Small intestine (tissue), 7 donors: ENCODE results near the gene SEZ6. TPM values are rescaled to one million over a fixed set of nuclear protein-coding genes. Genes with fewer than 3 reads are reported as not detected.
A peak's percentile ranks its signal among the peaks of the same experiment; 100 is the strongest.

Experiments
- DNase-seq, 2 donors: peaks; one replicate each; pipeline versions ENCODE4 v3.0.0 to v3.0.0-alpha.2; 2013
- FAIRE-seq: peaks from 2 replicates; lab custom pipeline; 2012; peaks lifted over from hg19 to GRCh38; lab: Jason Lieb, UNC
- H3K27ac ChIP-seq, 3 donors: one replicate each; pipeline ENCODE4 v1.5.1; 2013; ENCODE audit warnings: low read length in 2 of 3, mild to moderate bottlenecking in 2 of 3, control low read depth in 1 of 3, inconsistent platforms in 1 of 3, low read depth in 1 of 3, moderate library complexity in 1 of 3
- H3K27me3 ChIP-seq, 3 donors: one replicate each; pipeline ENCODE4 v1.6.1; 2013; ENCODE audit warnings: low read length in 3 of 3, inconsistent platforms in 1 of 3; ENCODE audit not compliant: control insufficient read depth in 3 of 3, insufficient read depth in 3 of 3
- H3K36me3 ChIP-seq, 3 donors: one replicate each; pipeline ENCODE4 v1.6.1; 2013; ENCODE audit warnings: low read length in 3 of 3, inconsistent platforms in 1 of 3, low read depth in 1 of 3, mild to moderate bottlenecking in 1 of 3, moderate library complexity in 1 of 3; ENCODE audit not compliant: control insufficient read depth in 3 of 3, insufficient read depth in 2 of 3
- H3K4me1 ChIP-seq, 3 donors: one replicate each; pipeline ENCODE4 v1.6.1; 2013; ENCODE audit warnings: low read length in 2 of 3, inconsistent platforms in 1 of 3, low read depth in 1 of 3, mild to moderate bottlenecking in 1 of 3, moderate library complexity in 1 of 3; ENCODE audit not compliant: control insufficient read depth in 3 of 3, insufficient read depth in 2 of 3
- H3K4me3 ChIP-seq, 3 donors: one replicate each; pipeline ENCODE4 v1.5.1; 2013; ENCODE audit warnings: low read length in 3 of 3, control low read depth in 1 of 3, inconsistent platforms in 1 of 3, low read depth in 1 of 3, mild to moderate bottlenecking in 1 of 3, moderate library complexity in 1 of 3
- H3K9me3 ChIP-seq, 2 donors: one replicate each; pipeline ENCODE4 v1.6.1; 2013; ENCODE audit warnings: low read depth in 1 of 2, low read length in 1 of 2; ENCODE audit not compliant: control insufficient read depth in 2 of 2, insufficient read depth in 1 of 2
- WGBS, 3 donors: extraction: QIAGEN DNeasy Blood & Tissue Kit; methylation state at CpG; one replicate each; pipeline ENCODE4 v1.1.7; 2013; 5-methylcytosine and 5-hydroxymethylcytosine counted together
- polyA plus RNA-seq, 4 donors: library from polyadenylated mRNA; stranded (reverse) in 3 of 4; unstranded in 1 of 4; fragments of 200-250 nt in 3 of 4; fragments of 120-200 nt in 1 of 4; gene quantifications; one replicate each; pipeline versions ENCODE4 v1.2.1 to v1.2.3, GENCODE V29; 2013
- donor health status: healthy with polysubstance abuse.
- donor health status: control.
- donor health status: control.
- donor health status: Bipolar disorder and iron deficiency.
- donor health status: healthy.

The SEZ6 gene
- polyA plus RNA-seq, 4 donors = 1.1 to 1.4 TPM; not detected in 2

- Histone ChIP-seq H3K36me3 (peaks cover 0 to 6% (median 0%) of the 10 kb centered on the region in 3 donors), H3K4me1 (peaks cover 0 to 6% (median 2%) of the 10 kb centered on the region in 3 donors), H3K9me3 (no peaks in the 10 kb centered on the region), H3K4me3 (no peak overlapping the region), H3K27me3 (no peaks in the 10 kb centered on the region), H3K27ac (no peak overlapping the region)
- 91 to 95% (median 94%) methylated on average over 5 of the region's 5 CpGs for WGBS, 3 donors
- FAIRE-seq = no peak
- no peak for DNase-seq
Measured at GRCh38 chr17:28955408-28955807, 50.4 kb downstream of the SEZ6 start.

GRCh38 chr17:28954886-28955285 lies 50.9 kb downstream of the SEZ6 start:
- no peak overlapping the region for H3K4me3 ChIP-seq
- 79 to 92% (median 87%) methylated on average over 2 of the region's 2 CpGs for WGBS, 3 donors
- H3K36me3 ChIP-seq = peaks cover 0 to 6% (median 0%) of the 10 kb centered on the region in 3 donors
- H3K27ac ChIP-seq = no peak overlapping the region
- H3K9me3 ChIP-seq = no peaks in the 10 kb centered on the region
- FAIRE-seq = no peak
- H3K27me3 ChIP-seq = no peaks in the 10 kb centered on the region
- H3K4me1 ChIP-seq = peaks cover 0 to 6% (median 2%) of the 10 kb centered on the region in 3 donors
- DNase-seq = no peak

- 29 to 34% (median 31%) methylated on average over 5 of the region's 5 CpGs for WGBS, 3 donors
Measured at GRCh38 chr17:28953444-28954118, 52.3 kb downstream of the SEZ6 start.

GRCh38 chr17:28951991-28952975 lies 53.5 kb downstream of the SEZ6 start:
- H3K9me3 ChIP-seq = no peaks in the 10 kb centered on the region
- H3K27me3 ChIP-seq = no peaks in the 10 kb centered on the region
- peaks cover 0 to 6% (median 6%) of the 10 kb centered on the region in 3 donors for H3K4me1 ChIP-seq
- WGBS, 3 donors = 5% methylated on average over 36 of the region's 36 CpGs
- H3K4me3 ChIP-seq = peak overlapping the region in 2 of 3 donors; percentile 53 to 72
- DNase-seq (peak; percentile 99 to 100), FAIRE-seq (peak; percentile 79)
- H3K27ac ChIP-seq = peak overlapping the region; percentile 96 to 100 (median 99)
- peaks cover 0 to 2% (median 0%) of the 10 kb centered on the region in 3 donors for H3K36me3 ChIP-seq

More at GRCh38 chr17:28953444-28954118, 52.3 kb downstream of the SEZ6 start:
- Histone ChIP-seq H3K4me3 (no peak overlapping the region), H3K27me3 (no peaks in the 10 kb centered on the region), H3K27ac (peak overlapping the region in 1 of 3 donors; percentile 65), H3K36me3 (peaks cover 0 to 2% (median 0%) of the 10 kb centered on the region in 3 donors), H3K9me3 (no peaks in the 10 kb centered on the region), H3K4me1 (peaks cover 0 to 6% (median 2%) of the 10 kb centered on the region in 3 donors)
- FAIRE-seq (no peak), DNase-seq (peak; percentile 38 to 62)

- Histone ChIP-seq H3K4me3 (peak within 1 kb of the TSS; percentile 72 to 98 (median 93)), H3K27ac (peak within 1 kb of the TSS; percentile 96 to 100 (median 99)), H3K27me3 (no peaks in the 10 kb centered on the region), H3K9me3 (no peaks in the 10 kb centered on the region), H3K36me3 (peaks cover 0 to 8% (median 0%) of the 10 kb centered on the region in 3 donors), H3K4me1 (peaks cover 0 to 6% (median 6%) of the 10 kb centered on the region in 3 donors)
- 0 to 1% (median 1%) methylated on average over 37 to 51 of the region's 51 CpGs for WGBS, 3 donors
- no peak for FAIRE-seq
- peak; percentile 100 for DNase-seq
Measured at GRCh38 chr17:28951428-28951990, 54.3 kb downstream of the SEZ6 start, which contains the start of gene PHF12. TSS of gene PHF12 (minus strand) at chr17:28951518. CDS start at chr17:28950960, 558 bp downstream.

GRCh38 chr17:28950752-28951427 lies 54.9 kb downstream of the SEZ6 start:
- DNase-seq (no peak), FAIRE-seq (no peak)

GRCh38 chr17:28950017-28950751 lies 55.6 kb downstream of the SEZ6 start:
- H3K4me3 ChIP-seq = peak overlapping the region; percentile 62 to 98 (median 93)
- no peak for FAIRE-seq

More at GRCh38 chr17:28950752-28951427, 54.9 kb downstream of the SEZ6 start:
- Histone ChIP-seq H3K4me1 (peaks cover 5 to 6% (median 6%) of the 10 kb centered on the region in 3 donors), H3K27ac (peak overlapping the region; percentile 85 to 94 (median 88)), H3K4me3 (peak overlapping the region; percentile 62 to 98 (median 93)), H3K27me3 (no peaks in the 10 kb centered on the region), H3K9me3 (no peaks in the 10 kb centered on the region), H3K36me3 (peaks cover 0 to 8% (median 0%) of the 10 kb centered on the region in 3 donors)
- WGBS, 3 donors = 0 to 2% (median 1%) methylated on average over 22 to 51 of the region's 51 CpGs

More at GRCh38 chr17:28950017-28950751, 55.6 kb downstream of the SEZ6 start:
- H3K27ac ChIP-seq = peak overlapping the region; percentile 84 to 94 (median 85)
- no peaks in the 10 kb centered on the region for H3K27me3 ChIP-seq
- 0% methylated on average over 43 of the region's 43 CpGs for WGBS, 3 donors
- H3K9me3 ChIP-seq = no peaks in the 10 kb centered on the region
- peak; percentile 40 to 65 for DNase-seq
- peaks cover 0 to 10% (median 0%) of the 10 kb centered on the region in 3 donors for H3K36me3 ChIP-seq
- H3K4me1 ChIP-seq = peaks cover 6 to 8% (median 6%) of the 10 kb centered on the region in 3 donors
